ENCODE data around the gene OR8B8.
"Not testable (repeated sequence)": the region's sequence is repeated elsewhere in the genome, so short reads cannot be mapped to it uniquely, and the experiment has no call there.

Gene OR8B8

GRCh38 chr11:124405581-124405980, 39.9 kb downstream of the OR8B8 start:
- TF ChIP-seq CTCF (conservative IDR thresholded peaks at IDR 0.05; ENCODE audit: low read depth, low read length): no peak
- no peaks in the 10 kb centered on the region for H3K27me3 ChIP-seq (ENCODE audit: insufficient read depth, low read depth)
- H3K9ac ChIP-seq: no peak overlapping the region
- H2AFZ ChIP-seq (ENCODE audit: low read depth): no peak overlapping the region
- no peaks in the 10 kb centered on the region for H3K36me3 ChIP-seq (ENCODE audit: insufficient read depth)
- no peak overlapping the region for H3K4me3 ChIP-seq (IDR thresholded peaks at IDR 0.05; ENCODE audit: insufficient read depth, low read depth, low read length)
- no peak overlapping the region for H3K4me2 ChIP-seq
- H4K20me1 ChIP-seq (ENCODE audit: insufficient read depth): no peaks in the 10 kb centered on the region
- no peak overlapping the region for H3K27ac ChIP-seq
- no peaks in the 10 kb centered on the region for H3K4me1 ChIP-seq (ENCODE audit: low read depth, poor library complexity, severe bottlenecking)
- H3K79me2 ChIP-seq (ENCODE audit: insufficient read depth, low read depth): no peaks in the 10 kb centered on the region

- not testable (repeated sequence) for H3K4me1 ChIP-seq (ENCODE audit: low read depth, poor library complexity, severe bottlenecking); H3K79me2 ChIP-seq (ENCODE audit: insufficient read depth, low read depth); H2AFZ ChIP-seq (ENCODE audit: low read depth); H4K20me1 ChIP-seq (ENCODE audit: insufficient read depth); H3K4me3 ChIP-seq (IDR thresholded peaks at IDR 0.05; ENCODE audit: insufficient read depth, low read depth, low read length); H3K36me3 ChIP-seq (ENCODE audit: insufficient read depth); H3K9ac ChIP-seq; H3K4me2 ChIP-seq; H3K27ac ChIP-seq; H3K27me3 ChIP-seq (ENCODE audit: insufficient read depth, low read depth)
Measured at GRCh38 chr11:124403186-124403585, 42.3 kb downstream of the OR8B8 start.

GRCh38 chr11:124402326-124402922, 43.1 kb downstream of the OR8B8 start:
- no peak overlapping the region for H3K4me3 ChIP-seq (IDR thresholded peaks at IDR 0.05; ENCODE audit: insufficient read depth, low read depth, low read length)
- TF ChIP-seq CTCF (conservative IDR thresholded peaks at IDR 0.05; ENCODE audit: low read depth, low read length): peak; percentile 61
- no peaks in the 10 kb centered on the region for H3K4me1 ChIP-seq (ENCODE audit: low read depth, poor library complexity, severe bottlenecking)
- no peak overlapping the region for H3K4me2 ChIP-seq
- no peaks in the 10 kb centered on the region for H3K79me2 ChIP-seq (ENCODE audit: insufficient read depth, low read depth)
- no peak overlapping the region for H3K27ac ChIP-seq
- H3K27me3 ChIP-seq (ENCODE audit: insufficient read depth, low read depth): no peaks in the 10 kb centered on the region
- no peaks in the 10 kb centered on the region for H3K36me3 ChIP-seq (ENCODE audit: insufficient read depth)
- no peaks in the 10 kb centered on the region for H4K20me1 ChIP-seq (ENCODE audit: insufficient read depth)
- no peak overlapping the region for H2AFZ ChIP-seq (ENCODE audit: low read depth)
- no peak overlapping the region for H3K9ac ChIP-seq

GRCh38 chr11:124398924-124399323, 46.6 kb downstream of the OR8B8 start, which contains the start of gene OR8B3:
OR8B3 (minus strand) TSS chr11:124399024; CDS start chr11:124397351, 1,673 bp downstream.
- Histone ChIP-seq H3K27me3 (ENCODE audit: insufficient read depth, low read depth) (no peaks in the 10 kb centered on the region), H3K79me2 (ENCODE audit: insufficient read depth, low read depth) (no peaks in the 10 kb centered on the region), H3K9ac (no peak within 1 kb of the TSS), H3K4me1 (ENCODE audit: low read depth, poor library complexity, severe bottlenecking) (no peaks in the 10 kb centered on the region), H3K4me2 (no peak within 1 kb of the TSS), H3K27ac (no peak within 1 kb of the TSS), H3K4me3 (IDR thresholded peaks at IDR 0.05; ENCODE audit: insufficient read depth, low read depth, low read length) (no peak within 1 kb of the TSS), H2AFZ (ENCODE audit: low read depth) (no peak within 1 kb of the TSS), H3K36me3 (ENCODE audit: insufficient read depth) (no peaks in the 10 kb centered on the region), H4K20me1 (ENCODE audit: insufficient read depth) (no peaks in the 10 kb centered on the region)
- no peak for TF ChIP-seq CTCF (conservative IDR thresholded peaks at IDR 0.05; ENCODE audit: low read depth, low read length)

GRCh38 chr11:124396847-124397246, 48.6 kb downstream of the OR8B8 start:
- not testable (repeated sequence) for H3K4me3 ChIP-seq (IDR thresholded peaks at IDR 0.05; ENCODE audit: insufficient read depth, low read depth, low read length); H3K9ac ChIP-seq; H3K79me2 ChIP-seq (ENCODE audit: insufficient read depth, low read depth); H3K27me3 ChIP-seq (ENCODE audit: insufficient read depth, low read depth); H3K4me1 ChIP-seq (ENCODE audit: low read depth, poor library complexity, severe bottlenecking); H3K36me3 ChIP-seq (ENCODE audit: insufficient read depth); H3K4me2 ChIP-seq; H2AFZ ChIP-seq (ENCODE audit: low read depth); H4K20me1 ChIP-seq (ENCODE audit: insufficient read depth); H3K27ac ChIP-seq

Measured in KMS-11 (cell line).